GM18861 (cell line): ENCODE results near the gene ALPL.
"Not testable (repeated sequence)": the region's sequence is repeated elsewhere in the genome, so short reads cannot be mapped to it uniquely, and the experiment has no call there.

ENCODE experiments used
- ATAC-seq: cut with Tn5 transposase; IDR thresholded peaks from one replicate; pipeline ENCODE4 v1.9.1; 2021; ENCODE audit not compliant: unreplicated experiment

ALPL gene

DNA sequence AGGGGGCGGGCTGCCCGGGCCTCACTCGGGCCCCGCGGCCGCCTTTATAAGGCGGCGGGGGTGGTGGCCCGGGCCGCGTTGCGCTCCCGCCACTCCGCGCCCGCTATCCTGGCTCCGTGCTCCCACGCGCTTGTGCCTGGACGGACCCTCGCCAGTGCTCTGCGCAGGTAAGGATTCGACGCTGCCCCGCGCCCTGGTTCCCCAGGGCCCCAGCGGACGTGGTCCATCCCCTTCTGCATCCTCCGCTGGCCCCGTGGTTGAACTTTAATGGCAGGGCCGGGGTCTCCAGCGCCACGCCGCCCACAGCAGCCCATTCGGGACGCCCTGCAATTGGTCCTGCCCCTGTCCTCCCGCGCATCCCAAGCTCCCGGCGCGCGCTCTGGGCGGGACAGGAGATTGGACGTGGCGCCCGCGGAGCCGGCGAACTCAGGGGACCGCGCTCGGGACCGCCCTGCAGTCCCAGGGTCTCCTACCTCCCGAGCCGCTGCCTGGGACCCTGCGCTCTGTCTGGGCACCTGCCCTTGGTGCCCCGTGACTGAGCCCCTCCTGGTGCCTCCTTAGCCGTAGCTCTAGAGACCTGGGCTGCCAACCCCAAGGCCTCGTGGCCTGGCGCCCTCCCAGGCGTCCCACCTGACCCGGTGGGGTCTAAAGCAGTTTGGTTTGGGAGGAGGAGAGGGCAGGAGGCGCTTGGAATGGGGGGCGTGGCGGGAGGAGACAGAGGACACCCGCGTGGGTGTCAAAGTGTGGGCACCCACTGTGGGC is at the start of gene ALPL:
Gene ALPL (plus strand): TSS at position 73 of the 762 bp plus-strand sequence. CDS start 44,659 bp downstream, outside the sequence.
- ATAC-seq = no peak

DNA sequence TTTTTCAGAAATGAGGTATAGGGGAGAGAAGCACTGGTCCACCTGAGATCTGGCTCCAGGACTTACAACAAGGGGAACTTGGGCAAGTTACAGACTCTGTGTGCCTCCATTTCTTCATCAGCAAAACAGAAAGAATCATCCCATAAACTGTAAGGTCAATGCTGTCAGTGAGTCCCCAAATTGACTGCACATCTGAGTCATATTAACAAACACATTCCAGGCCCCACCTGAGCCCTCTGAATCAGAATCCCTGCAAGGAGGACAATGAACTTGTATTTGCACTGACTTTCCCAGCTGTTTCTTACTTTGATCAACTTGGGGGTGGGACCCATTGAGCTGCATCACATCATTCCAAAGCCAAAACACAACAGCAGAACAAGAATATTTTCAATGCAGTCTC is 44.1 kb upstream of the ALPL start:
- ATAC-seq = not testable (repeated sequence)

DNA sequence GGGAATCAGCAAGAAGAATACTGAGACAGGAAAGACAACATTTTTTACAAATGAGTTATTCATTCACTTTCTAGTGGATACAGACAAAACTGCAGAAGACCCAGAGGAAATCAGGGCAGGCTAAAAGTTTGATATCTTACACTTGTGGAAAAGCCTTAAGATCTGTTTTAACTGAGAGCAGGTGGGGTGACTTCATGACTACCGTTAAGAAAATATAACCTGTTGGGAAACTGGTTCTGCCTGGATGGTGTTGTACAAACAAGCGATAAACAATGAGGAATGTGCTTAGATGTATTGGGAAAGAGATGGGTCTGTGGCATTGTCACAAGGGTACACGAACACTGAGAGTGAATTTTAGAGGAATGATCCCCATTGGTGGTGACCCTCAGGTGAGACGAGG is 41.3 kb upstream of the ALPL start:
- not testable (repeated sequence) for ATAC-seq

DNA sequence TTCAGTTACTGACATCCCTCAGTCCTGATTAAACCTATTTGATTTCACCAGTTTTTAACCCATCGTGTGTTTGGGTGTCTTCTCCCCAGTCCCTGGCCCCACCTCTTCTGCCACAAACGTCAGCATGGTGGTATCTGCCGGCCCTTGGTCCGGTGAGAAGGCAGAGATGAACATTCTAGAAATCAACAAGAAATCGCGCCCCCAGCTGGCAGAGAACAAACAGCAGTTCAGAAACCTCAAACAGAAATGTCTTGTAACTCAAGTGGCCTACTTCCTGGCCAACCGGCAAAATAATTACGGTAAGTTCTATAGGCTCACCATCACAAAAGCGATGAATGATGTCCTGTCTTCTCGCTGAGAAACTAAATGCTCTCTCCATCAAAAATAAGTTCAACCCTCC is 40.6 kb upstream of the ALPL start:
- no peak for ATAC-seq

DNA sequence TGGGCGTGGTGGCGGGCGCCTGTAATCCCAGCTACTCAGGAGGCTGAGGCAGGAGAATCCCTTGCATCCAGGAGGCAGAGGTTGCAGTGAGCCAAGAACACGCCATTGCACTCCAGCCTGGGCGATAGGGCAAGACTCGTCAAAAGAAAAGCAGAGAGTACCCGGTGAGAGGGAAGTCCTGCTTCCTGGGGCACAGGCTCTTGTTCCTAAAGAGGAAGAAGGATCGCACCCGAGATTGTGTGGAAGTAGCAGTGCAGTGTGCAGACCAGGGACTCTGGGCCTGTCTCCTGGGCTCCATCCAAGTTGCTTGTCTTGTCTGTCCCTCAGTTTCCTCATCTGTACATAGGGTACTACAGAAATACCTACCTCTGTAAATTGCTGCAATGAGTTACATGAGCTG is 39.6 kb upstream of the ALPL start:
- ATAC-seq = no peak

DNA sequence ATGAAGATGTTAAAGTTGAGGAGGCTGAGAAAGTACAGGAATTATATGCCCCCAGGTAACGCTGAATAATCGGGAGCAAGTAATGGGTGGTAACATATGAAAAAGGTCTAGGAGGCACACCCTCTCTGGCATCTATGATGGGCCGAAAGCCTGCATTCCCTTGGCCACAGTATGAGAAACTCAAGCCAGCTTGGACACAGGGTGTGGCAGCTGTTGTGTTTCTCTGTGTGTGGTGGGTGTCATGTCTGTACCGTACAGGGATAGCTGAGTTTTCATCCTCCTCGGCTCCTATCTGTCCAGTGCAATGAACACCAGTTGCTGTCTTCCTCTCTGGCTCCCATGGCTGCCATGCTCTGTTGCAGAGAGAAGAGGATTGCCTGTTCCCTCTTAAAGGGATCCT is 36.4 kb upstream of the ALPL start:
- ATAC-seq = no peak

DNA sequence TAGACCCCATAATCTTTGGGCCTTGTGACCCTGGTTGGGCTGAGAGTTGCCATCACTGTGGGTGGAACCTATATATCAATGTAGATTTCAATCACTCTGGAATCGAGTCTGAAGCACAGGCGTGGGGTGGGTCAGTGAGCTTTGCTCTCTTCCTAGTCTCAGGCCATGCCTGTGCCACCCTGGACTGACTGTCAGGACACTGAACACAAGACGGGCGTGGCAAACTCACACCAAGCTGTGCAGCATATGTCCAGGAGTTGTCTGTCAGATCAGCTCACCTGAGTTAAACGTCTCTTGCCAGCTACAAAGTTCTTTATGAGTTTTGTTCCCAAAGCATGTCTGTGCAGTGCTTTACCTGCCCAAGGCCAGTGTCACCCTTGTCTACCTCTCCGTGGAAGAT is 30.9 kb upstream of the ALPL start:
- ATAC-seq = no peak

DNA sequence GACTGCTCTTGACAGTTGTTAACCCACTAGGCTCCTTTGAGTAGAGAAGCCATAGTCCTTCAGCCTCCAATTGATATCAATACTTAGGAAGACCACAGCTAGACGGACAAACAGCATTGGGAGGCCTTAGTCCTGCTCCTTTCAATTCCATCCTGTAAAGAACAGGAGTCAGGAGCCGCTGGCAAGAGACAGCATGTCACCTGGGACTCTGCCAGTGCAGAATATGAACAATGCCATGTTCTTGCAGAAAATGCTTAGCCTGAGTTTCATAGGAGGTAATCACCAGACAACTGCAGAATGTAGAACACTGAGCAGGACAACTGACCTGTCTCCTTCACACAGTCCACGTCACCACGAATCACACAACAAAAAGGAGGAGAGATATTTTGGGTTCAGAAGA is 25.3 kb upstream of the ALPL start:
- not testable (repeated sequence) for ATAC-seq

DNA sequence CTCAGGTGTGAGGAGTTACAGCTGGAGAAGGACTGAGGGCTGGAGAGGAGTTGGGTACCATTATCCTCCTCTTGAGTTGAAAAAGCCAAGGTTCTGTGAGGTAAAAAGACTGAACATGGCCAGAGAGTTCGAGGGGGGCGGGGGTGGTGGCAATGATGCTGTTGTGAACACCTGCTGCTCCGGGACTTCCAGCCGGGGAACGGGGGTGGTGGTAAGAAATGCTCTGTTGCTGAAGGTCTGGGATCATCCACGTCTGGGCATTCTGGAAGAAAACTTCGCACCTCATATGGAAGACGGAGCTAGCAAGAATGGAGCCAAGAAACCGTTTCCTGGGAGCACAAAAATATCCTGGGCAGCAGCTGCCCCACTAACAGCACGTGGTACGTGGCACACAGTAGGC is 20.1 kb upstream of the ALPL start:
- ATAC-seq = no peak

DNA sequence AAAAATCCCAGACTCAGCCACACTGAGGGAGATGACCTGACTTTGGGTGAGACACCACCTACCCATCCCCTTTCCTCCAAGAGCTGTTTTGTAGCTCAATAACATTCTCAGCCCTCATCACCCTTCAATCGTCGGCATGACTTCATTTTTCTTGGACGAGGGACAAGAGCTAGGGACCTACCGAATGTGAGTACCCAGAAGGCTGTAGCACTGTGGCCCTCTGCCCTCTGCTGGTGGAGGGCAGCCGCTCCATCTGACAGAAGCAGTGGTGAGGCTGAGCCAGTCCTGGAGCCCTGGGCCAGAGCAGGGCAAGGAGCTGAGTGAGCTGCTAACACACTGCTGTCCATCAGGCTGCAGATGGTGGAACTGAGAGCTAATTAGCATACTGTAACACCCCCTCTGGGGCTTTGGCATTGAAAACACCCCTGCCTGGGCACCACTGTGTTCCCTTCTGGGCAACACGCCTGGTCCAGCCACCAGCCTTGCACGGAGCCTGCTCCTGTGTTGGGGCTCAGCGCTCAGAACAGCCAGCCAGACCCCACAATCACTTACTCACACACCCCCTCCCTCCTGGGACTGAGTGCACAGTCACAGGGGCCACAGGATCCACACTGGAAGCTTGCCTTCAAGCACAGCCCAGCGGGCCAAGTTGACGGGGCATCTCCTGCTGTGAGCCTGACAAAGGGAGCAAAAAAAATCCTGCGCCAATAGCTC is 18.3 kb upstream of the ALPL start:
- no peak for ATAC-seq

DNA sequence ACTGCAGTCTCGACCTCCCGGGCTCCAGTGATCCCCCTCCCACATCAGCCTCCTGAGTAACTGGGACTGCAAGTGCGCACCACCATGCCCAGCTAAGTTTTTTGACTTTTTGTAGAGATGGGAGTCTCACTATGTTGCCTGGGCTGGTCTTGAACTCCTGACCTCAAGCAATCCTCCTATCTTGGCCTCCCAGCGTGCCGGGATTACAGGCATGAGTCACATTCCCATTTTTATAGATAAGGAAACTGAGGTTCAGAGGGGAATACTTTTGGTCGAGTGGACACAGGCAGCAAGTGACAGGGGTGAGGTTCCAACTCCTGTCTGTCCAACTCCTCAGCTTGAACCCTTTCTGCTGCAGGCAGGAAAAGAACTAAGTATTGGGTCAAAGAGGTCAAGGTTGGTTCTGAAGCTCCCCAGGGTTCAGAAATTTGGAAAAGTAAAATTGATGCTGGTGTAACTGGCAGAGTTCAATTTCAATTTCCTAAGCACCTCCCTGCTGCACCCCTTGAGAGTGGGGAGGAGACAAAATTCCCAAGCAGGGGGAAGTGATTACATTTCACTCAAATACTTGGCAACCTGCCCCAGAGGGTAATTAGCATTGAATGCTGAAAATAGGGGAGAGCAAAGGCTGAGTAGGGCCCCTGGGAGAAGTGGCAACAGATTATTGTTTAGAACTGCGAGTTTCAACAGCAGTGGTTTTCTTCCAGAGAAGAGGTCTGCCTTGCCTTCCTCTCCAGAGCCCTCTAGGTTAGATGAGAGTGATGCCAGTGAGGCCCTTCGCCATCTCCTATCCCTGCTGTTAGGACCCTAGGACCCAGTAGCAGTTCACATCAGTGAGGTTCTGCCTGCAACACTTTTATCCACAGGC is 17.5 kb upstream of the ALPL start:
- ATAC-seq = no peak

DNA sequence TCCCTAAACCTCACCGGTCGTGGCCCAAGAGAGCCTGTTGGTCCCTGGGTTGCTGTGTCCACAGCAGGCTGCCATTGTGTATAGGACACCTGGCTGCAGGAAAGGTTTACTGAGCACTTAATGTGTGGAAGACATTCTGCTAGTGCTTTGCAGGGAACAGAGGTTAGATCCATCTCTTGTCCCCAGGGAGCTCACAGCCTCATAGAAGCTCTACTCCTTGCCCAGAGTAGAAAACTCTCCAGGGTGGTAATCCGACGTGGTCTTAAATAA is 16.9 kb upstream of the ALPL start:
- no peak for ATAC-seq

DNA sequence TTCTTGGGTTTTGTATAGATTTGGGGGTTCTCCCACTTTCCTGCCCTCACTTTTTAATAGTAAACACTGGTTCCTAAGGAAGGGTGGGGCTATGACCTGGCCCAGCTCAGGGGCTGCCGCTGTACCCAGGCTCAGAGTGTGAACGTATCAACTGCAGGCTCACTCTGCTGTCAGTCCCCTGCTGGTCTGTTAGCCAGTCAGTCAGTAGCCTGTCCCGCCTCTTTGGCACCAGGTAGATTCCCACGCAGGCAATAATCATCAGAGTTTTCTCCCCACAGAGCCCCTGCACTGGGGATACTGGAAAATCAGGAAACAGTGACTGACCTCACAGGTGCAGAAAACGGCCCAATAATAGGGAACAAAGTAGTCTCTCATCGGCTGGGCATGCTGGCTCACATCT is 15.0 kb upstream of the ALPL start:
- ATAC-seq = no peak

DNA sequence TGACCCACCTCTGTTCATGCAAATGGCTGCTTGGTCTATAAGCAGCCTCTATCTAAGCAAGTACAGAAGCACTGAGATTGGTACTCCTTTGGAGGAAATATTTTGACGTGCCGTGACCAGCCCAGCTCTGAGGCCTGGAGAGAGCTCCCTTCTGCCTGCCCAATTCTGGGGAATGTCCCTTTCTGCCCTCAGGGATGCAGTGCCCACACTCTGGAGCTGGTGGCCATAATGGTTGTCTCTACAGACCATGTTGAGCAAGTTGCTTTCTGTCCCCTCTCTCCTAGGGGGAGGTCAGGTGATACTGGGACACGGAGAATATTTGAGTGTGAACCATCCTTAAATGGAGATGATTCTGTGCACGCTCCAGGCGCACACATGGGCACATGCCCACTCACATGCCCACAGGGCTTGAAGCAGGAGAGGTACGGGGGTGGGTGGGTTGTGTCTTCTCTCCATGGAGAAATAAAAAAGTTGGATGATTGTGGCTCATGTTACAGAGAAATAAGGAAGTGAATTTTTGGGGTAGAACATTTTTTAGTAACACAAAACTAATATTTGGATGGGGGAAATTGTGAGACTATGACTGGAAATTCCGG is 13.9 kb upstream of the ALPL start:
- ATAC-seq = no peak

DNA sequence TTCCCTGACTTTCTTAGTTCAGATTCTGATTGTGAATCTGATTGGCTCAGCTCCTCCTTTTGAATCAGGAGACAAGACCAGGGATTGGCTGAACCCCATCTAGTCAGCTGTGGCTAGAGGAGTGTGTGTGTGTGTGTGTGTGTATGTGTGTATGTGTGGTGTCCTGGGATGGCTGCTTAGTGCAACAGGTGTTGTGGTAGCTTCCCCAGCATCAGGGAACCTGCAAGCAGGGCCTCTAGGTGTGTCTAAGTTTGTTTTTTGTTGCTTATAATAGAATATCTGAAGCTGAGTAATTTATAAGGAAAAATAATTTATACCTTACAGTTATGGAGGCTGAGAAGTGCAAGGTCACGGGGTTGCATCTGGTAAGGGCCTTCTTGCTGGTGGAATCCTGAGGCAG is 13.2 kb upstream of the ALPL start:
- no peak for ATAC-seq

DNA sequence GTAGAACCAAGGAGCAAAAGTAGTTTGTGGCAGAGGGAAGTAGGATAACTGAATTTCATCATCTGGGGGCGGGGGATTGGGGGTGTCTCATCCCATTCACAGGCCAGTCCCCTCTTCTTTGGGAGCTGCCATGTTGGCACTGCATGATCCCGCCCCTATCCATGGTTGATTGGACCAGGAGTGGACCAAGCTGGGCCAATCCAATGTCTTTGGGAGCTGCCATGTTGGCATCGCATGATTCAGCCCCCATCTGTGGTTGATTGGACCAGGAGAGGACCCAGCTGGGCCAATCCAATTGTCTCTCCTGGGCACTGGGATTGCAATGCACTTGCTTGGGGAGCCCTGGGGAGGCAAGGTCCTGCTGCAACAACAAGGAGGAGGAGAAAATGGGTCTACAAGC is 12.3 kb upstream of the ALPL start:
- no peak for ATAC-seq

DNA sequence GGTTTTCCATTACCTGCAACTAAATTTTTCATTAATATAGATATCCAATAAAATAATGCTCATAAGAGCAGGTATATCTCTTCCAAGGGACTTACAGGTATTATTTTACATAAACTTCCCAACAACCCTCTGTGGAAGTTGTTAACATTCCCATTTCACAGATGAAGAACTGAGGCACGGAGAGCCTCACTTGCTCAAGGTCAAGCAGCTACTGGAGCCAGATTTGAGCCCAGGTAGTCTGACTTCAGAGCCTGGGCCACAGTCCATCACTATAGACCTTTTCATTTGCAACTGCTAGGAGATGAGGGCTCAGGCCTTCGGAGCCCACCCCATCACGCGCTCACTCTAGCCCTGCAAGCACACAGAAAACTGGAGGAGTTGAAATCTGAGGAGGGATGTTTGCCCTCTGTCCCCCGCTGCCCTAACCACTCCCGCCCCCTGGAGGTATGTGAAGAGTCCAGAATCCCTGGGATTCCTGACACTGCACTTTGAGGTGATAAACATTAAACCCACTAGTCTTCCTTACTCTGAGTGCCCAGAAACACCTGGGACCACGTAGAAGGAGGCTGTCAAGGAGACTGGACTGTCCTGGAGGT is 11.7 kb upstream of the ALPL start:
- ATAC-seq = no peak

DNA sequence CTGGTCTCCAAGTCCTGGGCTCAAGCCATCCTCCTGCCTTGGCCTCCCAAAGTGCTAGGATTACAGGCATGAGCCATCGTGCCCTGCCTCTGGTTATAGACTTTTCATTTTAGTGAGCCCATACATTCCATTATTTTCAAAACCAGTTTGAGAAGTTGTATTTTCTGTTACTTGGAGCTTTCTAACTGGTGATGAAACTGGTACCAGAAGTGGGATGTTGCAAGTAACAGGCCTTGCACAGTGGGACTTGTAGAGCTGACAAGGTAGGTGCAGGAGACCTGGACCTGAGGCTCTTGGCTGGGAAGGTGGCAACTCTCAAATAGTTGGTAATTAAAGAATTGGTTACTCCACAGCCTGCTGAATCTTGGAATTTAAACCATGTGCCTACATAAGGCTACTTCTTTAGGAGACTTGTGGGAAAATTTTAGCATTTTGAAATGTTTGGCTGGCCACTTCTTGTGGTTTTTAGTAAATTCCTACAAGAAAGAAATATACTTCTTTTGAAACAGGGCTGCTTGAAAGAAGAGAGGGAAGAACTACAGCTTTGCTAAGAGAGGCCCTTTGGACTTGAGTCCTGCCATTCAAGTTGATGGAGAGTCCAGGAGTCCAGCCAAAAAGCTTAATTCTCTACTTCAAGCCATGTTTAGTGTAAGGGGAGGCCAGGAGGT is 9.8 kb upstream of the ALPL start:
- ATAC-seq = no peak

DNA sequence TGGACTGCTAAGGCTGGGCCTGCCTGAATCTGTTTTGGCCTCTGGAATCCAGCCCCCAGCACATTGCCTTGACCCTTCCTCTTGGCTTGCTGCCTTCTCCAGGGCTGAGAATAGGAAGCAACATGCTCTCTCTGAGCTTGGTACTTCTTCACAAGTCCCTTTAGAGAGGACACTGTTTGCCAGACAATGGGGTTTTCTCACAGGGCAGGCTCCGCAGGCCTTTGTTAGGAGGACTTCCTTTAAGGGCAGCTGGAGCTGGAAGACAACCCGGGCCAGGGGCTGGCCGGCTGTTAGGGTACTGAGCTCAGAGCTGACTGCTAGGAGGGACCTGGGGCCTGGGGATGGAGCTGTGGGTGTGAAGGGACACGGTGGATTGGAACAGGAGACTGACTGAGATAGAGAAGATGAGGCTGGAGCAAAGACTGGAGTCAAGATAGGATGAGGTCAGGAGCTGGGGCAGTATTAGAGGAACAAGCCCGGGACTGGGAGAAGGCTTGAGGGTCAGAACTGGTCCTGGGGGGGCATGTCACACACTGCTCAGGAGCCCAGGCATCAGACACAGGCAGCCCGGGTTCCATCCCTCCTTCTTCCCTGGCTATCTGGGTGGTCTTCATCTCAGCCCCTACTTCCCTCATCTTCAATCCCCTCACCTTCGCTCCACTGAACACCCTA is 5.4 kb upstream of the ALPL start:
- no peak for ATAC-seq

DNA sequence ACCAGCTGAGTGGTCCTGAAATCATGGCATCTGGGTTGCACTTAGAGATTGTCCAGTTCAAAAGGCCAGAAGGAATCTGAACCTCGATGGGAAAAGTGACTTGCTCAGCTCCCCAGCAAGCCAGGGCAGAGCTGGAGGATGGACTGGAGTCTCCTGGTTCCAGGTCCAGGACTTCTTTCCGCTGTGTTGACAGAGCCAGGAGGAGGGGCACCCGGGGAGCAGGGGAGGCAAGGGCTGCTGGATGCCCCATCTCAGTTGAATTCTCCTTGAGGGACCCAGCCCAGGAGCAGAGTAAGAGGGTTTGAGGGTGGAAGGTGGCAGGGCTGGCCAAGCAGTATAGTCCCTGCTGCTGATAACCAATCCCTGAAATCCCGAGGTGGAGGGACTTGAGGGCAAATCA is 2.4 kb upstream of the ALPL start:
- ATAC-seq = no peak
